ENCODE data around the gene FBRS. TPM values are rescaled to one million over a fixed set of nuclear protein-coding genes. Genes with fewer than 3 reads are reported as not detected.

The FBRS gene
- total and polyA plus RNA-seq, 3 experiments from 2014 or later: 7.1 to 124 (median 115) TPM

GRCh38 chr16:30706046-30706445, 47.8 kb downstream of the FBRS start:
- H3K27me3 Mint-ChIP-seq: no peaks in the 10 kb centered on the region
- H3K36me3 ChIP-seq (ENCODE audit: insufficient read depth, low read length): peaks cover 66% of the 10 kb centered on the region
- no peak overlapping the region for H3K27ac Mint-ChIP-seq
- no peaks in the 10 kb centered on the region for H3K9me3 ChIP-seq (ENCODE audit: low read length)
- ChIA-PET CTCF (no interaction called here), POLR2A (interaction anchor here (0.5 kb wide), 1 partner anchor 14 kb away, joined by 3 read pairs; no protein-coding TSS in a partner anchor)
- H3K27ac ChIP-seq (ENCODE audit: low read depth, low read length): no peak overlapping the region
- DNase-seq: no peak
- no peak overlapping the region for H3K4me3 ChIP-seq (ENCODE audit: low read length)
- H3K27me3 ChIP-seq (ENCODE audit: insufficient read depth, low read length, poor library complexity, severe bottlenecking): no peaks in the 10 kb centered on the region
- no peaks in the 10 kb centered on the region for H3K4me1 ChIP-seq (ENCODE audit: insufficient read depth, low read length)
- peaks cover 22 to 86% (median 28%) of the 10 kb centered on the region in 3 donors for H3K36me3 Mint-ChIP-seq
- H3K4me1 Mint-ChIP-seq: peaks cover 0 to 7% (median 3%) of the 10 kb centered on the region in 3 donors
- H3K9me3 Mint-ChIP-seq: no peaks in the 10 kb centered on the region
- H3K4me3 Mint-ChIP-seq: no peak overlapping the region

DNA sequence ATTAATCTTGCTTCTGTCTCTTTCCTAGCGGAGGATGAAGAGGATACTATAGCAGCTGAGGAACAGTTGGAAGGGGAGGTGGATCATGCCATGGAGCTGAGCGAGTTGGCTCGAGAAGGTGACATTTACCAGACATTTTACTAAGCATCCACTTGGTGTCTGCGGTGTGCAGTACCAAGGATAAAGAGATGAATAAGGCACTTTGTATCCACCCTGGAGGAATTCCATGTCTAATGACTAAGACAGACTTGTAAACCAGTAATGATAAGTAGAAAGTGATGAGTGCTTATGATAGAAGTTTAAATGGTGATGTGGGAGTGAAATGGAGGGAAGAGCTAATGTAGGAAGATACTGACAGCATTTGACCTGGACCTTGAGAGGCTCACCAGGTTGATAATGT, 52.7 kb downstream of the FBRS start:
- Histone ChIP-seq H3K4me3 (ENCODE audit: low read length) (no peak overlapping the region), H3K27ac (ENCODE audit: low read depth, low read length) (no peak overlapping the region), H3K9me3 (ENCODE audit: low read length) (no peaks in the 10 kb centered on the region), H3K27me3 (ENCODE audit: insufficient read depth, low read length, poor library complexity, severe bottlenecking) (no peaks in the 10 kb centered on the region), H3K36me3 (ENCODE audit: insufficient read depth, low read length) (peaks cover 85% of the 10 kb centered on the region), H3K4me1 (ENCODE audit: insufficient read depth, low read length) (peaks cover 14% of the 10 kb centered on the region)
- ChIA-PET CTCF (interaction anchor here (0.7 to 1.1 kb wide), 2 partner anchors 37 to 232 kb away, joined by 3 read pairs; partner anchors contain the start of gene PHKG2), POLR2A (no interaction called here)
- DNase-seq: no peak
- Mint-ChIP-seq H3K36me3 (peaks cover 45 to 89% (median 48%) of the 10 kb centered on the region in 3 donors), H3K27me3 (no peaks in the 10 kb centered on the region), H3K4me1 (peaks cover 13 to 15% (median 15%) of the 10 kb centered on the region in 3 donors), H3K9me3 (no peaks in the 10 kb centered on the region), H3K4me3 (no peak overlapping the region), H3K27ac (peak overlapping the region in 5 of 8 donors; percentile 13 to 66 (median 43))

DNA sequence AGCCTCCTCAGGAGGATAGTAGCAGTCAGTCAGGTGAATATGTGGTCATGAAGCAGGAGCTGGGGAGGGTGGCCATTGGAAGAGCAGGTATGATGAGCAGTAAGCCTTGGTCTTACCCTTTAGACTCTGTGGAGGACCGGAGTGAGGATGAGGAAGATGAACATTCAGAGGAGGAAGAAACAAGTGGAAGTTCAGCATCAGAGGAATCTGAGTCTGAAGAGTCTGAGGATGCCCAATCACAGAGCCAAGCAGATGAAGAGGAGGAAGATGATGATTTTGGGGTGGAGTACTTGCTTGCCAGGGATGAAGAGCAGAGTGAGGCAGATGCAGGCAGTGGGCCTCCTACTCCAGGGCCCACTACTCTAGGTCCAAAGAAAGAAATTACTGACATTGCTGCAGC, 53.5 kb downstream of the FBRS start:
- no peaks in the 10 kb centered on the region for H3K9me3 ChIP-seq (ENCODE audit: low read length)
- peak overlapping the region in 6 of 8 donors; percentile 7 to 69 (median 35) for H3K27ac Mint-ChIP-seq
- ChIA-PET POLR2A (no interaction called here), CTCF (interaction anchor here (1.1 kb wide), 1 partner anchor 36 kb away, joined by 3 read pairs; the partner anchor contains the start of gene PHKG2)
- DNase-seq: no peak
- H3K36me3 ChIP-seq (ENCODE audit: insufficient read depth, low read length): peaks cover 85% of the 10 kb centered on the region
- H3K27me3 Mint-ChIP-seq: no peaks in the 10 kb centered on the region
- no peak overlapping the region for H3K4me3 ChIP-seq (ENCODE audit: low read length)
- no peak overlapping the region for H3K27ac ChIP-seq (ENCODE audit: low read depth, low read length)
- no peak overlapping the region for H3K4me3 Mint-ChIP-seq
- H3K4me1 Mint-ChIP-seq: peaks cover 19 to 22% (median 22%) of the 10 kb centered on the region in 3 donors
- H3K27me3 ChIP-seq (ENCODE audit: insufficient read depth, low read length, poor library complexity, severe bottlenecking): no peaks in the 10 kb centered on the region
- H3K4me1 ChIP-seq (ENCODE audit: insufficient read depth, low read length): peaks cover 19% of the 10 kb centered on the region
- peaks cover 51 to 89% (median 52%) of the 10 kb centered on the region in 3 donors for H3K36me3 Mint-ChIP-seq
- H3K9me3 Mint-ChIP-seq: no peaks in the 10 kb centered on the region

DNA sequence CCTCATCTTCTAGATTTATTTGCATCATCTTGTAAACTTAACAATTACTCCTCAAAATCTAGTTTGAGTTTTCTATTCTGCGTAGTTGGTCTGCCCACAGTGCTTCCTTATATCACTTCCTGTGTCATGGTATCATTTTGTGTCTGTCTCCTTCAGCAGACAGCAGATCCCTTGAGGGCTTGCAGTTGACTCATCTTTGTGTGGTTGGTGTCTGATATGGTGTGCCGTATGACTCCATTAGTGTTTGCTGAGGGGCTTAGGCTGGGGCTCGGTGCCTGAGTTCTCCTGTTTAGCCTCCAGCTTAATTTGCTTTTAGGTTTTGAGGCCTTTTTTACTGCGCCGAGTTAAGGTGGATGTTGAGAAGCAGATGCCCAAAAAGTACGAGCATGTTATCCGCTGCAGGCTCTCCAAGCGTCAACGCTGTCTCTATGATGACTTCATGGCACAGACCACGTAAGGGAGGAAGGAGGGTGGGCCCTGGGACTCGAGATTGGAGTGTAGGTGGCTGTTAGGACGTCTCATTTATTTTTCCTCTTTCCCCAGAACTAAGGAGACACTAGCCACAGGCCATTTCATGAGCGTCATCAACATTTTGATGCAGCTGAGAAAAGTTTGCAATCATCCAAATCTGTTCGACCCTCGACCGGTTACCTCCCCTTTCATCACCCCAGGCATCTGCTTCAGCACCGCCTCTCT, 57.7 kb downstream of the FBRS start:
- Histone ChIP-seq H3K27me3 (ENCODE audit: insufficient read depth, low read length, poor library complexity, severe bottlenecking) (no peaks in the 10 kb centered on the region), H3K4me1 (ENCODE audit: insufficient read depth, low read length) (peaks cover 24% of the 10 kb centered on the region), H3K27ac (ENCODE audit: low read depth, low read length) (peak overlapping the region; percentile 45), H3K9me3 (ENCODE audit: low read length) (no peaks in the 10 kb centered on the region), H3K4me3 (ENCODE audit: low read length) (no peak overlapping the region), H3K36me3 (ENCODE audit: insufficient read depth, low read length) (peaks cover 75% of the 10 kb centered on the region)
- Mint-ChIP-seq H3K4me3 (peak overlapping the region in 6 of 7 donors; percentile 4 to 78 (median 65)), H3K9me3 (no peaks in the 10 kb centered on the region), H3K27ac (peak overlapping the region; percentile 70 to 99 (median 96)), H3K36me3 (peaks cover 36 to 79% (median 37%) of the 10 kb centered on the region in 3 donors), H3K4me1 (peaks cover 24 to 33% (median 32%) of the 10 kb centered on the region in 3 donors), H3K27me3 (no peaks in the 10 kb centered on the region)
- peak; percentile 29 to 68 (median 38) for DNase-seq
- ChIA-PET CTCF (no interaction called here), POLR2A (interaction anchor here (0.6 kb wide), 1 partner anchor 22 kb away, joined by 3 read pairs; no protein-coding TSS in a partner anchor)

GRCh38 chr16:30720086-30720485, 61.9 kb downstream of the FBRS start:
- H3K27ac Mint-ChIP-seq: peak overlapping the region in 6 of 8 donors; percentile 27 to 78 (median 54)
- H3K27ac ChIP-seq (ENCODE audit: low read depth, low read length): no peak overlapping the region
- peaks cover 23 to 36% (median 27%) of the 10 kb centered on the region in 3 donors for H3K4me1 Mint-ChIP-seq
- POLR2A ChIA-PET: no interaction called here
- CTCF ChIA-PET: no interaction called here
- H3K4me1 ChIP-seq (ENCODE audit: insufficient read depth, low read length): peaks cover 18% of the 10 kb centered on the region
- no peaks in the 10 kb centered on the region for H3K27me3 Mint-ChIP-seq
- H3K27me3 ChIP-seq (ENCODE audit: insufficient read depth, low read length, poor library complexity, severe bottlenecking): no peaks in the 10 kb centered on the region
- peaks cover 82% of the 10 kb centered on the region for H3K36me3 ChIP-seq (ENCODE audit: insufficient read depth, low read length)
- no peaks in the 10 kb centered on the region for H3K9me3 Mint-ChIP-seq
- peaks cover 22 to 87% (median 40%) of the 10 kb centered on the region in 3 donors for H3K36me3 Mint-ChIP-seq
- no peak overlapping the region for H3K4me3 ChIP-seq (ENCODE audit: low read length)
- H3K4me3 Mint-ChIP-seq: no peak overlapping the region
- DNase-seq: no peak
- H3K9me3 ChIP-seq (ENCODE audit: low read length): no peaks in the 10 kb centered on the region

Other genes starting within 250 kb of the FBRS start
- 100 to 1,000 TPM; 174 to 175 TPM for gene DCTPP1, start 228.4 kb upstream of the FBRS start, total RNA-seq
- 73.7 TPM for gene DCTPP1, start 228.4 kb upstream of the FBRS start, polyA plus RNA-seq
- gene SEPHS2, start 212.6 kb upstream of the FBRS start, total RNA-seq: 10 to 100 TPM; 68.2 to 71.0 TPM
- 59.0 TPM for gene SEPHS2, start 212.6 kb upstream of the FBRS start, polyA plus RNA-seq
- gene ITGAL, start 185.7 kb upstream of the FBRS start, total RNA-seq: 100 to 1,000 TPM; 333 to 363 TPM
- gene ITGAL, start 185.7 kb upstream of the FBRS start, polyA plus RNA-seq: 256 TPM
- gene ZNF768, start 131.9 kb upstream of the FBRS start, total RNA-seq: 10 to 100 TPM; 13.5 to 15.1 TPM
- gene ZNF768, start 131.9 kb upstream of the FBRS start, polyA plus RNA-seq: 2.5 TPM
- gene ZNF747, start 123.6 kb upstream of the FBRS start, total RNA-seq: 10 to 100 TPM; 13.5 to 17.0 TPM
- gene ZNF747, start 123.6 kb upstream of the FBRS start, polyA plus RNA-seq: 8.4 TPM
- 10 to 100 TPM; 15.1 to 15.7 TPM for gene ZNF764, start 100.1 kb upstream of the FBRS start, total RNA-seq
- 8.9 TPM for gene ZNF764, start 100.1 kb upstream of the FBRS start, polyA plus RNA-seq
- gene ZNF688, start 86.7 kb upstream of the FBRS start, total RNA-seq: 10 to 100 TPM in 1 of 2 experiments, 1 to 10 TPM in 1; 9.6 to 10.8 TPM
- 28.5 TPM for gene ZNF688, start 86.7 kb upstream of the FBRS start, polyA plus RNA-seq
- gene ZNF785, start 72.7 kb upstream of the FBRS start, total RNA-seq: 10 to 100 TPM; 10.9 to 13.0 TPM
- gene ZNF785, start 72.7 kb upstream of the FBRS start, polyA plus RNA-seq: 4.8 TPM
- 10 to 100 TPM; 14.6 to 15.7 TPM for gene ZNF689, start 48.0 kb upstream of the FBRS start, total RNA-seq
- gene ZNF689, start 48.0 kb upstream of the FBRS start, polyA plus RNA-seq: 13.7 TPM
- 10 to 100 TPM; 87.5 to 92.5 TPM for gene PRR14, start 7.5 kb upstream of the FBRS start, total RNA-seq
- gene PRR14, start 7.5 kb upstream of the FBRS start, polyA plus RNA-seq: 29.7 TPM
- gene SRCAP, start 40.7 kb downstream of the FBRS start, total RNA-seq: 10 to 100 TPM; 75.4 to 76.3 TPM
- 33.0 TPM for gene SRCAP, start 40.7 kb downstream of the FBRS start, polyA plus RNA-seq
- 10 to 100 TPM; 31.8 to 32.2 TPM for gene PHKG2, start 90.0 kb downstream of the FBRS start, total RNA-seq
- gene PHKG2, start 90.0 kb downstream of the FBRS start, polyA plus RNA-seq: 47.0 TPM
- 1 to 10 TPM; 6.5 to 6.9 TPM for gene CFAP119, start 103.6 kb downstream of the FBRS start, total RNA-seq
- gene CFAP119, start 103.6 kb downstream of the FBRS start, polyA plus RNA-seq: 0.25 TPM
- 100 to 1,000 TPM; 152 to 157 TPM for gene RNF40, start 103.9 kb downstream of the FBRS start, total RNA-seq
- 61.9 TPM for gene RNF40, start 103.9 kb downstream of the FBRS start, polyA plus RNA-seq
- 1 to 10 TPM; 5.6 to 5.7 TPM for gene ZNF629, start 128.8 kb downstream of the FBRS start, total RNA-seq
- 1.1 TPM for gene ZNF629, start 128.8 kb downstream of the FBRS start, polyA plus RNA-seq
- 10 to 100 TPM; 31.7 to 35.0 TPM for gene BCL7C, start 235.6 kb downstream of the FBRS start, total RNA-seq
- 52.3 TPM for gene BCL7C, start 235.6 kb downstream of the FBRS start, polyA plus RNA-seq
- gene CTF1, start 238.2 kb downstream of the FBRS start, total RNA-seq: under 1 TPM in 1 of 2 experiments, not detected in 1; 0.33 TPM
- gene CTF1, start 238.2 kb downstream of the FBRS start, polyA plus RNA-seq: not detected

Measured in CD8-positive, alpha-beta memory T cell (primary cell).